ENCODE results near the gene KISS1R. TPM values are rescaled to one million over a fixed set of nuclear protein-coding genes. Genes with fewer than 3 reads are reported as not detected.
"Not testable (repeated sequence)": the region's sequence is repeated elsewhere in the genome, so short reads cannot be mapped to it uniquely, and the experiment has no call there.

KISS1R gene
- 0.25 TPM for polyA plus RNA-seq (ENCODE audit: insufficient read length)
- long read RNA-seq, donor 1, partial matches to known transcripts: 0 of 1 reads
- long read RNA-seq, donor 1, other reads (novel, unspliced or antisense): 0 of 1 reads
- long read RNA-seq, donor 2: 0 reads
- long read RNA-seq, donor 3, partial matches to known transcripts: 0 of 1 reads
- long read RNA-seq, donor 3, other reads (novel, unspliced or antisense): 0 of 1 reads
- long read RNA-seq, donor 4: 0 reads
- long read RNA-seq, donor 5: 0 reads
- long read RNA-seq, donor 6: 0 reads
- long read RNA-seq, donor 7: 0 reads
- long read RNA-seq, donor 8, partial matches to known transcripts: 0 of 1 reads
- long read RNA-seq, donor 8, other reads (novel, unspliced or antisense): 0 of 1 reads

DNA sequence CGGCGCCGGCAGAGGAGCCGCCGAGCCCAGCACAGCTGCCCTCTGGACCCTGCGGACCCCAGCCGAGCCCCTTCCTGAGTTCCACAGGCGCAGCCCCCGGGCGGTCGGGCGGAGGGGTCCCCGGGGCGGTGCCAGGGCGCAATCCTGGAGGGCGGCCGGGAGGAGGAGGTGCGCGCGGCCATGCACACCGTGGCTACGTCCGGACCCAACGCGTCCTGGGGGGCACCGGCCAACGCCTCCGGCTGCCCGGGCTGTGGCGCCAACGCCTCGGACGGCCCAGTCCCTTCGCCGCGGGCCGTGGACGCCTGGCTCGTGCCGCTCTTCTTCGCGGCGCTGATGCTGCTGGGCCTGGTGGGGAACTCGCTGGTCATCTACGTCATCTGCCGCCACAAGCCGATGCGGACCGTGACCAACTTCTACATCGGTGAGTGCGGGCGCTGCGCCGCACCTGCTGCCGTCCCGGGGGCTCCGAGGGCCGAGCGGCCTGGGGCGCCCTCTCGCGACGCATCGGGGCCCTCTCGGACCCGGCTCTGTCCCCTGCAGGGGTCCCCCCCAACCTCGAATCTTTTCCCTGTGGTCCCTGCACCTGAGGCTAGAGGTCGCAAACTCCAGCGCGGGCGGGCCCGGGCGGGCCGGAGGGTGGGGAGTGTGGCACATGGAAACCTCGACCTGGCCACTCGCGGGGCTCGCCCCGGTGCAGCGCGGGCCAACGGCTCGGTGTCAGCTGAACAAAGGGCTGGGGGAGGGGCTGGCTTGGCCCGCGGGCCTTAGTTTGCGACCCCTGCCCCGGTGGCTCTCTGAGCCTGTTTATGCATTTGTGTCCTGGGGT, at the start of gene KISS1R:
TSS of gene KISS1R (plus strand) at position 11 of the 829 bp plus-strand sequence. CDS start at position 181, 170 bp downstream.
- no peak for DNase-seq

GRCh38 chr19:867855-868457, 49.2 kb upstream of the KISS1R start:
- no peak for DNase-seq

DNA sequence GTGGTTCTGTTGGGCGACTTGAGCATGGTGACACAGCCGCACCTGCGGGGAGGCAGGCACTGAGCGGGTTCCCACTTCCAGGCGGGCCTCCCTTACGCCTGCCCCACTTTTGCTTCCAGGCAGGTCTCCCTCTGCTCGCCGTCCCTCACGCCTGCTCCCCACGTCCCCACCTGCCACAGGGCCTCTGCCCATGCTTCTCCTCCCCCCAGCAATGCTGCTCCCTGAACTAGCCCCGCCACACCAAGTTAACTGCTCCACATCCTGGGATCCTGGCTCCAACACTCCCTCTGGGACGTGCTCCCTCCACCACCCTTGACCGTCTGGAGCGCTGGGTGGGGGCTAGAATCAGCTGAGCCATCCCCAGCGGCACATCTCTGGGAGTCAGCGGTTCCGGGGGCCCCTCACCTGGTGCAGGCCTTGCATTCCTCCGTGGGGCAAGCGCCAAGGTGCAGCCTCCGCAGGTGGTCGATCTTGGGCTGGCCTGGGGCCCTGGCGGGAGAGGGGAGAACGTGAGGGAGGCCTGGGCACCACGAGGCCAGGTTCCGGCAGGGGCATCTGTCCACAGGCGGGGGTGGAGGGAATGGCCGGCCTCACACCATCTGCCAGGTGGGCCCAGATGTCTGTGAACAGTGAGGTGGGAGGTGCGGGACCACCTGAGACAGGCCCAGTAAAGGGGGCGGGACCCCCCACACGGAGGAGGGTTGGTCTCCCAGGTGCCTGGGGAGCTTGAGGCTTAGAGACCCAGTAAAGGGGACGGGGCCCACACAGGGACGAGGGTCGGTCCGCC, 48.5 kb upstream of the KISS1R start:
- no peak for DNase-seq

DNA sequence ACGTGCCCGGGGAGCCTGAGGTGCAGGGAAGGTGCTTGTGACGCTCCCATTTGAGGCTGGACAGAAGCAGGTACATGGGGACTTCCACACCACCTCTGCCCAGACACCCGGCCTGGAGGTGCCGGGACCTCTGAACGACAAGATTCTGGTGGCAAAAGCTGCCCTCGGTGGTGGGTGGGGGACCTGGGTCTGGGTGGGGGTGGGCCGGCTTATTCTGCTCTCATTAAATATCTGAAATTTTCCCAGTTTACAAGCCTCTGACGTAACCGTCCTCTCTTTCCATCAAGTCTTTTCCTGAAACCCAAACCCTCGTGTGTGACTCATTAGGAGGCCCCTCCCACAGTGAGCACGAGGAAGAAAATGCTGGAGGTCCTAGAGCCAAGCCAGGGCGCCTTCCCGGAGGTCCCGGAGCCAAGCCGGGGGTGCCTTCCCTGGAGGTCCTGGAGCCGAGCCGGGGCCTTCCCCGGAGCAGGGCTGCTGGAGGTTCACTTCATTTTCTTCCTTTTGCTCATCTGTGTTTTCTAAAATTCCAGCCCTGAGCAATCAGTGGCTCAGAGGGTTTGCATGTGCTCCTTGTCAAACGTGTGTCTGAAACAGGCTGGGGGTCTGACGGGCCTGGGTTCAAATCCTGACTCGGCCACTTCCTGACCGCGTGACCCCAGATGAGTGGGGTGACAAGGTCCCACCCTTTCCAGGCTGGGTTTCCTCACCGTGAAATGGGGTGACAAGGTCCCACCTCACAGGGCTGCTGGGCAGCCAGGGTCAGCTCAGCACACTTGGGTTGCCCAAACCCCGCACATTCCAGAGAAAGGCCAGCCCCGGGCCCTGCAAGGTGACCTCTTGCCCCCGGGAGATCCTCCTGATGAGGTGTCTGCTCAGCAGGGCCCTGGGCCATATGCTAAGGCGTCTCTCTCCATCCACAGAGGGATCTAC, 47.6 kb upstream of the KISS1R start:
- DNase-seq: no peak

DNA sequence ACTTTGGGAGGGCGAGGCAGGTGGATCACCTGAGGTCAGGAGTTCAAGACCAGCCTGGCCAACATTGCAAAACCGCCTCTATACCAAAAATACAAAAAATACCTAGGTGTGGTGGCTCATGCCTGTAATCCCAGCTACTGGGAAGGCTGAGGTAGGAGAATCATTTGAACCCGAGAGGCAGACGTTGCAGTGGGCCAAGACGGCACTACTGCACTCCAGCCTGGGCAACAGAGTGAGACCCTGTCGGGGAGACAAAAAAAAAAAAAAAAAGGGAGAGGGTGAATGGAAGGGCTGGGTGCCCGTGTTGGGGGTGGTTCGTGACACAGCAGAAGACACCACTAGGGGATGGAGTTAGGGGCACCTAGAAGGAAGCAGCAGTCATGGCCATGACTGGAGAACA, 46.8 kb upstream of the KISS1R start:
- no peak for DNase-seq

DNA sequence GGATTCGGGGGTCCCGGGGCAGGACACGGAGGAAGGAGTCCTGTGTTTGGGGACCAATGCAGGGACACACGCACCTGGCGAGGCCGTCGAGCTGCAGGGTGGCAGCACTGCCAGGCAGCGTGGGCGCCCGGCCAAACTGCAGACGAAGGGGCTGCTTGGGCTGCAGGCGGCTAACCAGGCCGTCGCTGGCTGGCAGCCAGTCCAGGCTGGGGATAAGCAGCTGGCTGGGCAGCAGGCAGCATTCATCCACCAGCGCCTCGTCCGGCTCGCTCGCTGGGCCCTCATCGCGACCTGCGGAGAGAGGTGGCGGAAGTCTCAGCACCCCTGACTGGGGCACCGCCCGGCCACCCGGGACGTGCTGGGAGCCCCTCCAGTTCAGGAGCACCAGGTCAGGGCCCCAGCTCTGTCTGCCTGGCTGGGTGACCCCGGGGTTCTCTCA, 46.2 kb upstream of the KISS1R start:
- DNase-seq: no peak

- DNase-seq: no peak
Observed at GRCh38 chr19:871446-872265, 45.5 kb upstream of the KISS1R start.

GRCh38 chr19:872266-872951, 44.7 kb upstream of the KISS1R start:
- no peak for DNase-seq

DNA sequence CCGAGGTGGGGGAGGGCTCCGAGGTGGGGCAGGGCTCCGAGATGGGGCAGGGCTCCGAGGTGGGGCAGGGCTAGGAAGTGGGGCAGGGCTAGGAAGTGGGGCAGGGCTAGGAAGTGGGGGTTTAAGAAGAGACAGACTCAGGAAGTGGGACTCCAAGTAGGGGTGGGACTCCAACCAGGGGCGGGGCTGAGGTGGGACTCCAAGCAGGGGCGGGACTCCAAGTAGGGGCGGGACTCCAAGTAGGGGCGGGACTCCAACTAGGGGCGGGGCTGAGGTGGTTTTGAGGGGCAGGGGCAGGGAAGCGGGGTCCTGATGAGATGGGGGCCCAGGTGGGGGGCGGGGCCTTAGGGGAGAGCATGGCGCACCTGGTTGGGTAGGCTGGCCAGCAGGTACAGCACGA, 44.0 kb upstream of the KISS1R start:
- DNase-seq: no peak

GRCh38 chr19:873561-874041, 43.5 kb upstream of the KISS1R start:
- no peak for DNase-seq

DNA sequence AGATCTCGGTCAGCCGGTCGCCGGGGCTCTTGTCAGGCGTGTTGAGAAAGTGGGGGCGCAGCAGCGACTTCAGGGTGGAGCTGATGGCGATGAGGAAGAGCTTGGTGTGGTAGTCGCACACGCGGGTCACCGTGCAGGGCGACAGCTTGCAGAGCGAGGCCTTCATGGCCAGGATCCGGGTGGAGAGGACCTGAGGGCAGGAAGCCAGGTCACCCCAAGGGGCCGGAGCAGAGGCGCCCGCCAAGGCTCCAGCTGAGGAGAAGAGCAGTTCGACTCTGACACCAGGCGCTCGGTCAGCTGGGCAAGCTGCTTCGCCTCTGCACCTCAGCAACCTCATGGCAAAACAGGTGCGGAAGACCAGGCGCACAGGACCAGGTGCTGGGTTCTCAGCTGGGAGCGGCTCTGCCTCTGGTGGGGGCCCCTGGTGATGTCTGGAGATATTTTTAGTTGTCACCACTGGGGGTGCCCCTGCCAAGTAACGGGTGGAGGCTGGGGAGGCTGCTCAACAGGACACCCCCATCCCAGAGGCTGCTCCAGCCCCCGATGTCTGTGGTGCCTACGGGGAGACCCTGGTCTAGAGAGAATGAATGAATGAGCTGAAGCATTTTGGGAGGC, 41.8 kb upstream of the KISS1R start:
- DNase-seq: no peak

GRCh38 chr19:876089-876488, 41.0 kb upstream of the KISS1R start:
- DNase-seq: no peak

DNA sequence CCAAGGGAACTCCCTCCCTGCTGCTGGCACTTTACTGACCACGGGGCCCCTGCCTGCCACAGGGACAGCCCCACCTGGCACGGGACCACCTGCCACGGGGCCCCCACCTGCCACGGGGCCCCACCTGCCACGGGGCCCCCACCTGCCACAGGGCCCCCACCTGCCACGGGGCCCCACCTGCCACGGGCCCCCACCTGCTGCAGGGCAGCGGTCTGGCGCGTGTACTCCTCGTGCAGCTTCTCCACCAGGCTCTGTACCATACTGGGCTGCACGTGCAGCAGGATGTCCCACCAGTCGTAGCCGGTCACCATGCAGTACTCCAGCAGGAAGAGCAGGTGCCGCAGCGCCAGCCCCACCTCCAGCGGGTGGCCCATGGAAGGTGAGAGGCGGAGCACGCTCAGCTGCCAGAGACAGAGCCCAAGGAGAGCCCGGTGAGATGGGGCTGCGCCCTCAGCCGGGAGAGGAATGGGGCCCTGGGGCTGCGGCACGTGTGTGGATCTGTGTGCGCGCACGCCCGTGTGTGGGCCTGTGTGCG, 40.3 kb upstream of the KISS1R start:
- DNase-seq: no peak

DNA sequence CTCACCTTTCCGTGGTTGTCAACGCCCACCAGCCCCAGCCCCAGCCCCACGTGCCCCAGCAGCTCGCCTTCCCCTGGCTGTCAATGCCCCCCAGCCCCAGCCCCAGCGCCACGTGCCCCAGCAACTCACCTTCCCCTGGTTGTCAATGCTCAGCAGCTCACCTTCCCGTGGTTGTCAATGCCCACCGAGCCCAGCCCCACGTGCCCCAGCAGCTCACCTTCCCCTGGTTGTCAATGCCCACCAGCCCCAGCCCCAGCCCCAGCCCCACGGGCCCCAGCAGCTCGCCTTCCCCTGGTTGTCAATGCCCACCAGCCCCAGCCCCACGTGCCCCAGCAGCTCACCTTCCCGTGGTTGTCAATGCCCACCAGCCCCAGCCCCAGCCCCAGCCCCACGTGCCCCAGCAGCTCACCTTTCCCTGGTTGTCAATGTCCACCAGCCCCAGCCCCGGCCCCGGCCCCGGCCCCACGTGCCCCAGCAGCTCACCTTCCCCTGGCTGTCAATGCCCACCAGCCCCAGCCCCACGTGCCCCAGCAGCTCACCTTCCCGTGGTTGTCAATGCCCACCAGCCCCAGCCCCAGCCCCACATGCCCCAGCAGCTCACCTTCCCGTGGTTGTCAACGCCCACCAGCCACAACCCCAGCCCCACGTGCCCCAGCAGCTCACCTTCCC, 39.0 kb upstream of the KISS1R start:
- DNase-seq: not testable (repeated sequence)

DNA sequence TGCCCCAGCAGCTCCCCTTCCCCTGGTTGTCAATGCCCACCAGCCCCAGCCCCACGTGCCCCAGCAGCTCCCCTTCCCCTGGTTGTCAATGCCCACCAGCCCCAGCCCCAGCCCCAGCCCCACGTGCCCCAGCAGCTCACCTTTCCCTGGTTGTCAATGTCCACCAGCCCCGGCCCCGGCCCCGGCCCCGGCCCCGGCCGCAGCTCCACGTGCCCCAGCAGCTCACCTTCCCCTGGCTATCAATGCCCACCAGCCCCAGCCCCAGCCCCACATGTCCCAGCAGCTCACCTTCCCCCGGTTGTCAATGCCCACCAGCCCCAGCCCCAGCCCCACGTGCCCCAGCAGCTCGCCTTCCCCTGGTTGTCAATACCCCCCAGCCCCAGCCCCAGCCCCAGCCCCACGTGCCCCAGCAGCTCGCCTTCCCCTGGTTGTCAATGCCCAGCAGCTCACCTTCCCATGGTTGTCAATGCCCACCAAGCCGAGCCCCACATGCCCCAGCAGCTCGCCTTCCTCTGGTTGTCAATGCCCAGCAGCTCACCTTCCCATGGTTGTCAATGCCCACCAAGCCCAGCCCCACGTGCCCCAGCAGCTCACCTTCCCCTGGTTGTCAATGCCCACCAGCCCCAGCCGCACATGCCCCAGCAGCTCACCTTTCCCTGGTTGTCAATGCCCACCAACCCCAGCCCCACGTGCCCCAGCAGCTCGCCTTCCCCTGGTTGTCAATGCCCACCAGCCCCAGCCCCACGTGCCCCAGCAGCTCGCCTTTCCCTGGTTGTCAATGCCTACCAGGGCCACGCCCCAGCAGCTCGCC, 38.2 kb upstream of the KISS1R start:
- DNase-seq: not testable (repeated sequence)

GRCh38 chr19:879711-880438, 37.3 kb upstream of the KISS1R start:
- no peak for DNase-seq
